ENCODE measurements around the gene ATP6V1A.

DNA sequence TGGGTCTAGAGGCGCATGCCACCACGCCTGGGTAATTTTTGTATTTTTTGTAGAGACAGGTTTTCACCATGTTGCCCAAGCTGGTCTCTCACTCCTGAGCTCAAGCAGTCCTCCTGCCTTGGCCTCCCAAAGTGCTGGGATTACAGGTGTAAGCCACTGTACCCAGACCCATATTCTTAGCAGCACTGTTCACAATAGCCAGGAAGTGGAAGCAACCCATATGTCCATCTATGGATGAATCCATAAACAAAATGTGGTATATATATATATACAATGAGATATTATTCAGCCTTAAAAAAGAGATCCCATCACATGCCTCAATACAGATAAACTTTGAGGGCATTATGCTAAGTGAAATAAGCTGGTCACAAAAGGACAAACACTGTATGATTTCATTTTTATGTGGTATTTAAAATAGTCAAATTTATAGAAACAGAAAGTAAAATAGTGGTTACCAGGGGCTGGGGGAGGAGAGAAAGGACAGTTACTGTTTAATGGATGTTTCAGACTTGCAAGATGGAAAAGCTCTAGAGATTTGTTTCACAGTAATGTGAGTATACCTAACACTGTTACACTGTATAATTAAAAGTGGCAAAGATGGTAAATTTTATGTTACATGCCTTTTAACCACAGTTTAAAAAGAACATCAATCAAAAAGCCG, 56.1 kb downstream of the ATP6V1A start:
- TF ChIP-seq EZH2 (IDR thresholded peaks at IDR 0.05; ENCODE audit: low read length, unreplicated experiment) (no peak), CTCF (conservative IDR thresholded peaks at IDR 0.05; ENCODE audit: low read depth, low read length) (no peak)

All from PC-3 (cell line).